Effector memory CD4-positive, alpha-beta T cell (primary cell): ENCODE measurements around the gene KCNQ1OT1.

Source experiments
- DNase-seq, 3 donors: peaks; one replicate each; pipeline ENCODE4 v3.0.0-alpha.2; 2020
- H3K27ac ChIP-seq: 2 replicates; pipeline ENCODE4 v1.7.0; 2013; ENCODE audit warnings: mild to moderate bottlenecking, low read length, moderate library complexity; ENCODE audit not compliant: insufficient read depth, poor library complexity, severe bottlenecking
- H3K27me3 ChIP-seq: replicated peaks from 2 replicates; pipeline ENCODE4 v1.7.0; 2013; ENCODE audit warnings: mild to moderate bottlenecking, low read length; ENCODE audit not compliant: insufficient read depth, control insufficient read depth, poor library complexity, severe bottlenecking
- H3K36me3 ChIP-seq: 2 replicates; pipeline ENCODE4 v1.7.0; 2013; ENCODE audit warnings: mild to moderate bottlenecking, low read length, moderate library complexity; ENCODE audit not compliant: control insufficient read depth, insufficient read depth
- H3K4me1 ChIP-seq: 2 replicates; pipeline ENCODE4 v1.7.0; 2013; ENCODE audit warnings: low read length, mild to moderate bottlenecking; ENCODE audit not compliant: control insufficient read depth, insufficient read depth, poor library complexity, severe bottlenecking
- H3K4me3 ChIP-seq: 2 replicates; pipeline ENCODE4 v1.7.0; 2013; ENCODE audit warnings: low read length, low read depth, mild to moderate bottlenecking; ENCODE audit not compliant: insufficient read depth, poor library complexity, severe bottlenecking
- H3K9me3 ChIP-seq: 2 replicates; pipeline ENCODE4 v1.7.0; 2013; ENCODE audit warnings: mild to moderate bottlenecking, low read length, moderate library complexity; ENCODE audit not compliant: control insufficient read depth

KCNQ1OT1 gene

GRCh38 chr11:2701230-2701629 lies 1.4 kb upstream of the KCNQ1OT1 start:
- Histone ChIP-seq H3K36me3 (no peaks in the 10 kb centered on the region), H3K4me3 (no peak overlapping the region), H3K4me1 (peaks cover 4% of the 10 kb centered on the region), H3K27me3 (no peaks in the 10 kb centered on the region), H3K9me3 (no peaks in the 10 kb centered on the region), H3K27ac (no peak overlapping the region)
- DNase-seq = no peak

DNA sequence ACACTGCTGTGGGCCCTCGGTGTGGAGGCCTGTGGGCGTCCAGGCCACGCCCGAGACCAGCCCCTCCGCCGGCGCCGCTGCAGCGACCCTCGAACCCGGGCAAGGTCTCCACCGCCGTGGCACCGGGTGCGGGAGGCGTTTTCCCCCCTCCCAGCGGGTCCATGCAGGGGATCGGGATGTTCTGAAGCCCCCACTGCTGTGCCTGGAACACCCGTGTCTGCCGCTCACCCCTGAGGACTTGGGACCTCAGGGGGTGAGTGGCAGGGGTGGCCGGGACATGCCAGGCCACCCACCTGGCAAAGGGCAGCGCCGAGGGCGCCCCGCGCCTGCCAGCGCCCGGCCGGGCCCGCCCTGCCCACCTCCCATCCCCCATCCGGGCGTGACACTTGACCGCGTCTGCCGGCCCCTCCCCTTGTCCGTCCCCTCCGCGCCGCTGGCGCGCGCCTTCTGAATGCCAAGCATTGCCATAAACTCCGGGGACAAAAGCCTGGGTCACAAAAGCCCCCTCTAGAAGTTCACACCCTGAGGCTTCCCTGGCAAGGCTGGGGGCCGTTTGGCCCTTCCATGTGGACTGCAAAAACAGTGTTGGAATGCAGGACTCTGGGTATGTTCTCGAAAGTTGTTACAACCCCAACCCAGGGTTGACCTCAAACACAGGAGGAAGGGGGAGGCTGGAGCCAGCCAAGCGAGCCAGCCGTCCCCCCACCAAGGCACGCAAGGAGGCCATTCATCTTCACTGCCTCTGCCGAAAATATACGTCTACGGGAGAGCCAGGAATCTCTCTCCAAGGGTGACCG lies 819 bp upstream of the KCNQ1OT1 start:
- Histone ChIP-seq H3K27me3 (no peaks in the 10 kb centered on the region), H3K36me3 (no peaks in the 10 kb centered on the region), H3K27ac (no peak overlapping the region), H3K4me1 (peaks cover 4% of the 10 kb centered on the region), H3K4me3 (peak overlapping the region; percentile 48), H3K9me3 (no peaks in the 10 kb centered on the region)
- DNase-seq = peak in 1 of 3 donors; percentile 9

- peak overlapping the region; percentile 48 for H3K4me3 ChIP-seq
- no peaks in the 10 kb centered on the region for H3K27me3 ChIP-seq
- peak overlapping the region; percentile 11 for H3K27ac ChIP-seq
- H3K4me1 ChIP-seq = peaks cover 4% of the 10 kb centered on the region
- H3K36me3 ChIP-seq = no peaks in the 10 kb centered on the region
- H3K9me3 ChIP-seq = no peaks in the 10 kb centered on the region
- DNase-seq = no peak
Measured at GRCh38 chr11:2699185-2699530, 636 bp downstream of the KCNQ1OT1 start.

DNA sequence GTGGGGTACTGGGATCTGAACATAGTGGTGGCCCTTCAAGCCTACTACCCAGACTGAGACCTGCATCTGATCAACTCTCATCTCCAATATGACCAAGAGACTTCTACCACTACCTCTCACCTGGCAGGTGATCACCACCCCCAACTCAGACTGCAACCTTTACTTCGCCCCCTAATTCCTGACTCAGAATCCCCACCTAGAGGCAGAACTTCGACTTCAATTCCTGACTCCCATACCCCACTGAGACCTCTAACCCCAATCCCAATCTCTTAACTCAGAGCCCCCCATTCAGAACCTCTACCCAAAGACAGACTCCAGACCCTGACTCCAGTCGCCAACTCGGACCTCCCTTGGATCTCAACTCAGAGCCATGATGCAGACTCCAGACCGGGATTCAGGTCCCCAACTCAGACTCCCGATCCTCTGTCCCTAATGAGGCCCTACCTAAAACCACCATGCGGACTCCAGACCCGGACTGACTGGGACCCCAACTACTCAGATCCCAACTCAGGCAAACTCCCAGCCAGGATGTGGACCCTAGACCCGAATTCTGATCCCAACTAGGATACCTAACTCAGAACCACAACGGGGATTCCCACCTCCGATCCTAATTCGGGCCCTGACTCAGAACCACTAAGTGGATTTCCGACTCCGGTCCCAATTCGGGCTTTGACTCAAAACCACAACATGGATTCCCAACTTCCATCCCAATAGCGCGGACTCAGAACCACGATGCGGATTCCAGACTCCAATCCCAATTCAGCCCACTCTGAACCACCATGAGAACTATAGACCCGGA lies 1.2 kb downstream of the KCNQ1OT1 start:
- no peak for DNase-seq
- peaks cover 4% of the 10 kb centered on the region for H3K4me1 ChIP-seq
- H3K4me3 ChIP-seq = peak overlapping the region; percentile 48
- H3K9me3 ChIP-seq = no peaks in the 10 kb centered on the region
- no peaks in the 10 kb centered on the region for H3K36me3 ChIP-seq
- no peak overlapping the region for H3K27ac ChIP-seq
- H3K27me3 ChIP-seq = no peaks in the 10 kb centered on the region

- Histone ChIP-seq H3K4me3 (no peak overlapping the region), H3K9me3 (no peaks in the 10 kb centered on the region), H3K27me3 (no peaks in the 10 kb centered on the region), H3K27ac (no peak overlapping the region), H3K4me1 (peaks cover 4% of the 10 kb centered on the region), H3K36me3 (no peaks in the 10 kb centered on the region)
- DNase-seq = no peak
Measured at GRCh38 chr11:2697866-2698265, 1.9 kb downstream of the KCNQ1OT1 start.

DNA sequence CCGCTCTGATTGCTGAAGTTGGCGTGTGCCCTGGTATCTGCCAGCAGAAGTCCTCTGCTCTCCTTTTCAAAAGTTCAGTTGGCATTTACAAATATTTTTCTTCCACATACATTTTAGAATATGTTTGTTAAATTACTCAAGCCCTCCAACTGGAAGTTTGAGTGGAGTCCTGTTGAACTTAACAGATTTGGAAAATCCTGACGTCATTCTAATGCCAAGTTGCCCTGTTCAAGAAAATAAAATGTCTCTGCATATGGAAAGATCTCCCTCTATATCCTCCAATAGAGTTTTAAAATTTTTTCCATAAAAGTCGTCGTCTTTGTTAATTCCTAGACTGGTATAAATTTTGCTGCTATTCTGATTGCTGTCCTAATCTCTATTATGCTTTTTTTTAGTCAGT lies 3.3 kb downstream of the KCNQ1OT1 start:
- H3K4me1 ChIP-seq = peaks cover 4% of the 10 kb centered on the region
- no peaks in the 10 kb centered on the region for H3K27me3 ChIP-seq
- no peaks in the 10 kb centered on the region for H3K9me3 ChIP-seq
- H3K4me3 ChIP-seq = no peak overlapping the region
- no peak for DNase-seq
- no peak overlapping the region for H3K27ac ChIP-seq
- H3K36me3 ChIP-seq = no peaks in the 10 kb centered on the region

- H3K27ac ChIP-seq = no peak overlapping the region
- no peaks in the 10 kb centered on the region for H3K9me3 ChIP-seq
- no peaks in the 10 kb centered on the region for H3K27me3 ChIP-seq
- H3K4me3 ChIP-seq = no peak overlapping the region
- DNase-seq = no peak
- no peaks in the 10 kb centered on the region for H3K36me3 ChIP-seq
- no peaks in the 10 kb centered on the region for H3K4me1 ChIP-seq
Measured at GRCh38 chr11:2694995-2695939, 4.5 kb downstream of the KCNQ1OT1 start.

DNA sequence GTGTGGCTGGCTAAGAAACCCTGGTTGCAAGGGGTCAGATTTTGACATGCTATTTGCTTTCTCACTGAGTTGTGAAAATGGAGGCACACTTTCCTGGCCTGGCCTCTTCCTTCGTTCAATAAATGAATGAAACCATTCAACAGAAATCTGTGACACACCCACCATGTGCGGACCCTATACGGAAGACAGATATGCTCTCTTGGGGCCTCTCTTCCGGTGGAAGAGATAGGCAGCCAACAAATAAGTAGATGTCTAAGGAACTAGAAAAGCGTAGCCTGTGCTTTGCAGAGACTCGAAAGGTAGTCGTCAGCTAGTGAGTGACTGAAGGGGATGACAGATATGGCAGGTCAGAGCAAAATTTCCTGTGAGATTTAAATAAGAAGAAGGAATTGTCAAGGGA lies 5.3 kb downstream of the KCNQ1OT1 start:
- Histone ChIP-seq H3K27me3 (no peaks in the 10 kb centered on the region), H3K27ac (no peak overlapping the region)
- DNase-seq = no peak

DNA sequence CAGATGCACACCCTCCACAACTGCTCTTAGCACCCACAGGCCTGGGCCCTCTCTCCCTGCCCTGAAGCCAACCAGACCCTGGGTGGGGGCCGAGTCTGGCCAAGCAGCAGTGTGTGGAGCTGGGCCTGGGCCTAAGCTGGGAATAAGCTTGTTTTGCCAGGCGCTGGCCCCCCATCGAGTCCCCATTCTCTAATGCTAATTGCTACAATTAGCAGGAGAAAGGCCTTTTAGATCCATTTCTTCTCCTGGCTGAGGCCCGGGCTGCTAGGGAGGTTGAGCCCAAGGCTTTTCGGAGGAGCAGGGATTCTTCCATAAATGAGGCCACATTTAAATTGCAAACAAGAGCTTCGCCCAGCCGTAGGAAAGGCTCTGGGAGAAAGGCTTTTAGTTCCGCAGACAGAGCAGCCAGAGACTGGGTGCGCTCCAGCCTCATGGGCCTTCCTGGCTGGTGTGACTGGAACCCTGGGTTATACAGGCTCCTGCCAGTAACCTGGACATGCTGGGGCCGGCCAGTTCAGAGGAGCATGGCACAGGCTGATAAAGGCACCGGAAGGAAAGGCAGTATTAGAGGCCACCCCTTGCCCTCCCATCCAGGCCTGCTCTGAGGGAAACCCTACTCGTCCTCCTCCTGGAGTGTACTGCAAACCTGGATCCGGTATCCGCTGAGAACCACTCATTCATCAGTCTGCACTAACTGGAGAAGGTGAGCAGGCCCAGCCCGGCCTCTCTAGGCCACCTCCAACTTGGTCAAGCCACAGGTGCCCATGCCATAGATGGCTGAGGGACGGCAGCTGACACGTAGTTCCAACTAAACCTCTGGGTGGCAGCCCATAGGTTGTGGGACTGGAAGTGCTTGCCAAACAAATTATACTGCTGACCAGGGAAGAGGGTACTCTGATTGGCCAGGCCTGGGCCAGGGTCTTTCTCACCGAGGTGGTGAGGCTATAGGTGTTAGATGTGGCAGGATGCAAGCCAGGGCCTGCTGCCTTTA lies 6.2 kb downstream of the KCNQ1OT1 start:
- Histone ChIP-seq H3K9me3 (no peaks in the 10 kb centered on the region), H3K27me3 (no peaks in the 10 kb centered on the region), H3K4me3 (no peak overlapping the region), H3K36me3 (no peaks in the 10 kb centered on the region), H3K4me1 (no peaks in the 10 kb centered on the region), H3K27ac (no peak overlapping the region)
- DNase-seq = no peak

More for the DNA sequence above, 5.3 kb downstream of the KCNQ1OT1 start:
- no peaks in the 10 kb centered on the region for H3K4me1 ChIP-seq
- no peak overlapping the region for H3K4me3 ChIP-seq
- no peaks in the 10 kb centered on the region for H3K9me3 ChIP-seq
- H3K36me3 ChIP-seq = no peaks in the 10 kb centered on the region
